OCI-LY3 (cell line): ENCODE data around the gene ZNF841.

Source experiments
- CTCF ChIP-seq: fragments of 200-600, 300-600 bp; sonication (generic); IDR thresholded peaks from 2 replicates; pipeline ENCODE4 v1.5.1; 2014; ENCODE audit warnings: antibody characterized with exemption, low read length, low read depth
- EZH2phosphoT487 ChIP-seq: fragments of 200-600 bp; shearing (Covaris generic); IDR thresholded peaks from 2 replicates; pipeline ENCODE4 v1.6.1; 2018; ENCODE audit warnings: antibody characterized with exemption, mixed run types, low read depth

- TF ChIP-seq CTCF (no peak), EZH2phosphoT487 (no peak)
These were observed 6.4 kb upstream of the ZNF841 start for GRCh38 chr19:52101866-52102562.
